ENCODE measurements around the gene GJA1. TPM values are rescaled to one million over a fixed set of nuclear protein-coding genes. Genes with fewer than 3 reads are reported as not detected.
A peak's percentile ranks its signal among the peaks of the same experiment; 100 is the strongest.

Gene GJA1
- total and polyA plus RNA-seq, 2 of the 8 experiments (the other 6 are each of a cell fraction or from before 2014, with no cell fraction given), result 468 to 795 TPM

DNA sequence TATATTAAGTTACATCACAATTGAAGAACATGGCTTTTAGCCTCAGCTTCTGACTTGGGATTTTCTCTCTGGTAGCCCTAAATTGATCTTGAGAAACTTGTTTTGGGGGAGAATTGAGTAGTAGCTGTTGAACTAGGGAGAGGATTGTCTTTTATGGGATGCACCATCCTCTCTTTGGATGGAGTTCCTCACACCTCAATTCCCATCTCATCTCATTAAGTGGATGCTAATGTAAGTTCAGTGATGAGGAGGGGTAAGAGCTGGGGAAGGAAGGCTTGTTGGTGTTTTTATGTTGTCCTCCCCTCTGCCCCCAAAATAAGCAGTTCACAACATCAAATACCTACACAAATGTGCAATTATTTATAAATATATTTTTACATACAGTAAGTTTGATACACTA is 4.0 kb downstream of the GJA1 start:
- FAIRE-seq (no peak), DNase-seq (ENCODE audit: low read depth in 1 of 2, low spot score in 2 of 2) (no peak)

More for the DNA sequence above, 4.0 kb downstream of the GJA1 start:
- TF ChIP-seq YY1 (IDR thresholded peaks at IDR 0.05; ENCODE audit: low read depth, low read length), result no peak
- TF ChIP-seq GABPA (IDR thresholded peaks at IDR 0.05; ENCODE audit: borderline replicate concordance, insufficient read depth, low read length), result no peak
- peak in 1 of 2 experiments; percentile 73; a peak in 2 of 3 replicates for TF ChIP-seq POLR2A (IDR thresholded peaks at IDR 0.05; ENCODE audit: control extremely low read depth in 1 of 2, low read depth in 2 of 2, low read length in 2 of 2)
- no peak for TF ChIP-seq GTF2F1 (IDR thresholded peaks at IDR 0.05; ENCODE audit: borderline replicate concordance, low read depth, low read length)
- peak; percentile 66 for TF ChIP-seq POLR2AphosphoS5 (IDR thresholded peaks at IDR 0.05; ENCODE audit: low read depth, low read length)
- TF ChIP-seq, protein P1, sequence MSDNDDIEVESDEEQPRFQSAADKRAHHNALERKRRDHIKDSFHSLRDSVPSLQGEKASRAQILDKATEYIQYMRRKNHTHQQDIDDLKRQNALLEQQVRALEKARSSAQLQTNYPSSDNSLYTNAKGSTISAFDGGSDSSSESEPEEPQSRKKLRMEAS (IDR thresholded peaks at IDR 0.05), result no peak
- TF ChIP-seq TAF7 (optimal IDR thresholded peaks at IDR 0.05; ENCODE audit: borderline replicate concordance, low read depth, low read length), result peak; percentile 61
- H3K79me1 ChIP-seq (ENCODE audit: low read depth, low read length), result no peaks in the 10 kb centered on the region
- H4K91ac ChIP-seq (replicated peaks; ENCODE audit: insufficient read length, low read length), result no peak overlapping the region
- no peak overlapping the region for H3K23ac ChIP-seq (ENCODE audit: insufficient read length)
- peaks cover 2 to 60% (median 12%) of the 10 kb centered on the region in 4 experiments; a peak in 6 of 8 replicates for H3K36me3 ChIP-seq (ENCODE audit: control insufficient read depth in 2 of 4, insufficient read depth in 4 of 4, low read length in 3 of 4)
- H3K56ac ChIP-seq (replicated peaks; ENCODE audit: insufficient read length, low read depth, low read length), result no peak overlapping the region
- H3K9me3 ChIP-seq (ENCODE audit: insufficient read depth in 2 of 2, low read depth in 1 of 2, low read length in 1 of 2), result no peaks in the 10 kb centered on the region
- no peak overlapping the region for H3K4ac ChIP-seq (replicated peaks; ENCODE audit: insufficient read length, low read depth, low read length)
- ChIA-PET CTCF (ENCODE audit: partially characterized antibody) (interaction anchor here (0.6 to 1.6 kb wide), 2 partner anchors 38 to 409 kb away, joined by 3 to 7 read pairs; no protein-coding TSS in a partner anchor), POLR2A (ENCODE audit: partially characterized antibody) (interaction anchor here (1.4 to 6.7 kb wide), 8 partner anchors 10 to 410 kb away, joined by 3 to 63 read pairs (median 7); no protein-coding TSS in a partner anchor)
- no peak overlapping the region for H2BK15ac ChIP-seq (ENCODE audit: low read length)
- H2AFZ ChIP-seq (ENCODE audit: low read length), result no peak overlapping the region
- H3K4me2 ChIP-seq (ENCODE audit: insufficient read depth in 1 of 2, low read depth in 2 of 2, low read length in 2 of 2), result peak overlapping the region; percentile 79 to 80
- H3K9ac ChIP-seq (replicated peaks in 1 of 4; ENCODE audit: extremely low read depth in 1 of 4, low read depth in 3 of 4, low read length in 3 of 4), result peak overlapping the region in 3 of 4 experiments; percentile 32 to 46 (median 45); a peak in 2 of 7 replicates
- H2BK12ac ChIP-seq (ENCODE audit: low read depth, low read length), result no peak overlapping the region
- peak overlapping the region; percentile 1 to 94 (median 89); a peak in 7 of 8 replicates for H3K4me3 ChIP-seq (ENCODE audit: extremely low read depth in 1 of 4, insufficient read depth in 2 of 4, low read depth in 3 of 4, low read length in 4 of 4)
- H2BK20ac ChIP-seq (ENCODE audit: low read length), result no peak overlapping the region
- no peak overlapping the region for H2AK5ac ChIP-seq (ENCODE audit: low read depth, low read length)
- peaks cover 19 to 31% of the 10 kb centered on the region in 2 experiments for H4K20me1 ChIP-seq (replicated peaks in 1 of 2; ENCODE audit: control insufficient read depth in 1 of 2, insufficient read depth in 2 of 2, low read length in 2 of 2)
- H3K4me1 ChIP-seq (replicated peaks in 1 of 4; ENCODE audit: control insufficient read depth in 3 of 4, insufficient read depth in 4 of 4, low read length in 3 of 4), result peaks cover 0 to 25% (median 9%) of the 10 kb centered on the region in 4 experiments; a peak in 5 of 7 replicates
- peak overlapping the region; percentile 1 for H4K5ac ChIP-seq (ENCODE audit: insufficient read length, low read depth, low read length)
- no peak overlapping the region for H4K8ac ChIP-seq (ENCODE audit: extremely low read depth, insufficient read depth, low read length)
- H3K18ac ChIP-seq (ENCODE audit: extremely low read depth, low read length), result no peak overlapping the region; the same call in 1 of the 2 replicates
- H3K23me2 ChIP-seq (ENCODE audit: low read depth, low read length), result peaks cover 9% of the 10 kb centered on the region
- H2BK120ac ChIP-seq (replicated peaks; ENCODE audit: low read depth, low read length), result no peak overlapping the region
- H2BK5ac ChIP-seq (ENCODE audit: low read depth, low read length), result no peak overlapping the region
- no peak overlapping the region for H3K27ac ChIP-seq (ENCODE audit: low read depth, low read length)
- H3K14ac ChIP-seq (ENCODE audit: insufficient read length), result no peak overlapping the region
- H3K27me3 ChIP-seq (replicated peaks in 1 of 4; ENCODE audit: control insufficient read depth in 3 of 4, extremely low read depth in 1 of 4, insufficient read depth in 3 of 4, low read length in 3 of 4), result no peaks in the 10 kb centered on the region
- peaks cover 60 to 100% of the 10 kb centered on the region in 2 experiments for H3K79me2 ChIP-seq (ENCODE audit: control insufficient read depth in 1 of 2, insufficient read depth in 2 of 2, low read length in 2 of 2)
